GM19397 (cell line): Measurements from ENCODE around the gene CEP20.
"Not testable (repeated sequence)": the region's sequence is repeated elsewhere in the genome, so short reads cannot be mapped to it uniquely, and the experiment has no call there.

ENCODE experiments used
- ATAC-seq: cut with Tn5 transposase; IDR thresholded peaks from one replicate; pipeline ENCODE4 v1.9.1; 2021; ENCODE audit warnings: mild to moderate bottlenecking, moderate library complexity; ENCODE audit not compliant: unreplicated experiment

CEP20 gene

GRCh38 chr16:15888072-15888976 is at the start of gene CEP20:
Gene CEP20, minus strand, starts transcription at chr16:15888603. Its CDS starts 18 bp downstream, at chr16:15888585.
- ATAC-seq, result peak; percentile 95

GRCh38 chr16:15936809-15937208 is 48.4 kb upstream of the CEP20 start:
- not testable (repeated sequence) for ATAC-seq

GRCh38 chr16:15934991-15935390 is 46.6 kb upstream of the CEP20 start:
- no peak for ATAC-seq

- no peak for ATAC-seq
Measured at GRCh38 chr16:15933781-15934180, 45.4 kb upstream of the CEP20 start.

GRCh38 chr16:15932939-15933338 is 44.5 kb upstream of the CEP20 start:
- ATAC-seq, result no peak

GRCh38 chr16:15928261-15929104 is 40.1 kb upstream of the CEP20 start:
- ATAC-seq, result no peak

GRCh38 chr16:15925631-15926030 is 37.2 kb upstream of the CEP20 start:
- no peak for ATAC-seq

GRCh38 chr16:15924996-15925395 is 36.6 kb upstream of the CEP20 start:
- ATAC-seq, result no peak

- ATAC-seq, result no peak
Measured at GRCh38 chr16:15919331-15919730, 30.9 kb upstream of the CEP20 start.

- ATAC-seq, result not testable (repeated sequence)
Measured at GRCh38 chr16:15918314-15918713, 29.9 kb upstream of the CEP20 start.

GRCh38 chr16:15916323-15916722 is 27.9 kb upstream of the CEP20 start:
- ATAC-seq, result no peak

GRCh38 chr16:15915555-15916081 is 27.2 kb upstream of the CEP20 start:
- ATAC-seq, result no peak

GRCh38 chr16:15913046-15913698 is 24.8 kb upstream of the CEP20 start:
- ATAC-seq, result no peak

GRCh38 chr16:15911198-15911597 is 22.8 kb upstream of the CEP20 start:
- no peak for ATAC-seq

- peak; percentile 96 for ATAC-seq
Measured at GRCh38 chr16:15907863-15908478, 19.6 kb upstream of the CEP20 start.

- no peak for ATAC-seq
Measured at GRCh38 chr16:15906439-15906838, 18.0 kb upstream of the CEP20 start.

- no peak for ATAC-seq
Measured at GRCh38 chr16:15903960-15904359, 15.6 kb upstream of the CEP20 start.

- ATAC-seq, result no peak
Measured at GRCh38 chr16:15900901-15901500, 12.6 kb upstream of the CEP20 start.

- no peak for ATAC-seq
Measured at GRCh38 chr16:15900357-15900756, 12.0 kb upstream of the CEP20 start.

GRCh38 chr16:15899538-15900100 is 11.2 kb upstream of the CEP20 start:
- no peak for ATAC-seq
